T-helper 1 cell treated with Interleukin-12 subunit alpha and Interleukin-12 subunit beta and Interleukin-4 antibody, amounts not matched to agents 30 μg/mL and 1 μg/mL, for 36 hours (primary cell): ENCODE measurements around the gene ZIM2.
A peak's percentile ranks its signal among the peaks of the same experiment; 100 is the strongest.
"Not testable (repeated sequence)": the region's sequence is repeated elsewhere in the genome, so short reads cannot be mapped to it uniquely, and the experiment has no call there.

ENCODE experiments used
- H3K27ac Mint-ChIP-seq: one replicate; pipeline ENCODE4 v1.8.0; 2021; ENCODE audit warnings: mild to moderate bottlenecking, mixed read lengths
- H3K27me3 Mint-ChIP-seq: one replicate; pipeline ENCODE4 v1.8.0; 2021; ENCODE audit warnings: low read depth, mixed read lengths
- H3K36me3 Mint-ChIP-seq: one replicate; pipeline ENCODE4 v1.8.0; 2021; ENCODE audit warnings: low read depth, mixed read lengths
- H3K4me1 Mint-ChIP-seq: one replicate; pipeline ENCODE4 v1.8.0; 2021; ENCODE audit warnings: low read depth, mixed read lengths
- H3K4me3 Mint-ChIP-seq: one replicate; pipeline ENCODE4 v1.8.0; 2021; ENCODE audit warnings: mild to moderate bottlenecking, moderate library complexity, mixed read lengths
- H3K9me3 Mint-ChIP-seq: one replicate; pipeline ENCODE4 v1.8.0; 2021; ENCODE audit warnings: mixed read lengths

The ZIM2 gene

GRCh38 chr19:56840451-56841192, at the start of gene ZIM2, which contains the start of gene PEG3:
ZIM2 (minus strand) TSS chr19:56840726; CDS start chr19:56824277, 16,449 bp downstream.
PEG3 (minus strand) TSS chr19:56840726; CDS start chr19:56824655, 16,071 bp downstream.
- Mint-ChIP-seq H3K27me3 (no peaks in the 10 kb centered on the region), H3K36me3 (peaks cover 9% of the 10 kb centered on the region), H3K4me3 (no peak within 1 kb of the TSS), H3K27ac (peak within 1 kb of the TSS; percentile 26), H3K4me1 (no peaks in the 10 kb centered on the region), H3K9me3 (peaks cover 42% of the 10 kb centered on the region)

GRCh38 chr19:56885173-56885985, 44.9 kb upstream of the ZIM2 start:
- Mint-ChIP-seq H3K9me3 (peaks cover 56% of the 10 kb centered on the region), H3K4me3 (no peak overlapping the region), H3K36me3 (no peaks in the 10 kb centered on the region), H3K27ac (no peak overlapping the region), H3K4me1 (no peaks in the 10 kb centered on the region), H3K27me3 (no peaks in the 10 kb centered on the region)

GRCh38 chr19:56884441-56884840, 43.9 kb upstream of the ZIM2 start:
- Mint-ChIP-seq H3K9me3 (peaks cover 59% of the 10 kb centered on the region), H3K27me3 (no peaks in the 10 kb centered on the region), H3K4me1 (no peaks in the 10 kb centered on the region), H3K27ac (no peak overlapping the region), H3K36me3 (peaks cover 2% of the 10 kb centered on the region), H3K4me3 (no peak overlapping the region)

GRCh38 chr19:56880592-56881190, 40.2 kb upstream of the ZIM2 start:
- H3K27me3 Mint-ChIP-seq, result no peaks in the 10 kb centered on the region
- no peak overlapping the region for H3K27ac Mint-ChIP-seq
- peaks cover 53% of the 10 kb centered on the region for H3K9me3 Mint-ChIP-seq
- peaks cover 2% of the 10 kb centered on the region for H3K36me3 Mint-ChIP-seq
- H3K4me1 Mint-ChIP-seq, result no peaks in the 10 kb centered on the region
- no peak overlapping the region for H3K4me3 Mint-ChIP-seq

- Mint-ChIP-seq H3K36me3 (peaks cover 4% of the 10 kb centered on the region), H3K4me3 (no peak overlapping the region), H3K9me3 (peaks cover 59% of the 10 kb centered on the region), H3K27ac (no peak overlapping the region), H3K27me3 (no peaks in the 10 kb centered on the region), H3K4me1 (no peaks in the 10 kb centered on the region)
Measured at GRCh38 chr19:56877069-56877715, 36.7 kb upstream of the ZIM2 start.

- Mint-ChIP-seq H3K9me3 (peaks cover 66% of the 10 kb centered on the region), H3K36me3 (peaks cover 4% of the 10 kb centered on the region), H3K4me3 (no peak overlapping the region), H3K27ac (no peak overlapping the region), H3K4me1 (no peaks in the 10 kb centered on the region), H3K27me3 (no peaks in the 10 kb centered on the region)
Measured at GRCh38 chr19:56875717-56876116, 35.2 kb upstream of the ZIM2 start.

GRCh38 chr19:56874530-56874929, 34.0 kb upstream of the ZIM2 start:
- Mint-ChIP-seq H3K27ac (no peak overlapping the region), H3K9me3 (peaks cover 67% of the 10 kb centered on the region), H3K36me3 (peaks cover 2% of the 10 kb centered on the region), H3K4me1 (no peaks in the 10 kb centered on the region), H3K27me3 (no peaks in the 10 kb centered on the region), H3K4me3 (no peak overlapping the region)

GRCh38 chr19:56873493-56873892, 33.0 kb upstream of the ZIM2 start:
- peaks cover 2% of the 10 kb centered on the region for H3K36me3 Mint-ChIP-seq
- H3K27me3 Mint-ChIP-seq, result no peaks in the 10 kb centered on the region
- H3K27ac Mint-ChIP-seq, result no peak overlapping the region
- no peak overlapping the region for H3K4me3 Mint-ChIP-seq
- no peaks in the 10 kb centered on the region for H3K4me1 Mint-ChIP-seq
- peaks cover 71% of the 10 kb centered on the region for H3K9me3 Mint-ChIP-seq

- Mint-ChIP-seq H3K27ac (no peak overlapping the region), H3K4me3 (no peak overlapping the region), H3K9me3 (peaks cover 79% of the 10 kb centered on the region), H3K36me3 (peaks cover 1% of the 10 kb centered on the region), H3K27me3 (no peaks in the 10 kb centered on the region), H3K4me1 (no peaks in the 10 kb centered on the region)
Measured at GRCh38 chr19:56869886-56870285, 29.4 kb upstream of the ZIM2 start.

- no peaks in the 10 kb centered on the region for H3K27me3 Mint-ChIP-seq
- no peaks in the 10 kb centered on the region for H3K36me3 Mint-ChIP-seq
- no peak overlapping the region for H3K27ac Mint-ChIP-seq
- H3K4me1 Mint-ChIP-seq, result no peaks in the 10 kb centered on the region
- H3K4me3 Mint-ChIP-seq, result no peak overlapping the region
- H3K9me3 Mint-ChIP-seq, result peaks cover 77% of the 10 kb centered on the region
Measured at GRCh38 chr19:56868446-56868845, 27.9 kb upstream of the ZIM2 start.

- Mint-ChIP-seq H3K27me3 (no peaks in the 10 kb centered on the region), H3K4me3 (no peak overlapping the region), H3K9me3 (peaks cover 73% of the 10 kb centered on the region), H3K36me3 (no peaks in the 10 kb centered on the region), H3K4me1 (no peaks in the 10 kb centered on the region), H3K27ac (no peak overlapping the region)
Measured at GRCh38 chr19:56866538-56866937, 26.0 kb upstream of the ZIM2 start.

GRCh38 chr19:56864443-56865125, 24.1 kb upstream of the ZIM2 start:
- H3K4me1 Mint-ChIP-seq, result no peaks in the 10 kb centered on the region
- no peaks in the 10 kb centered on the region for H3K36me3 Mint-ChIP-seq
- no peak overlapping the region for H3K4me3 Mint-ChIP-seq
- H3K27me3 Mint-ChIP-seq, result no peaks in the 10 kb centered on the region
- H3K9me3 Mint-ChIP-seq, result peaks cover 62% of the 10 kb centered on the region
- no peak overlapping the region for H3K27ac Mint-ChIP-seq

- Mint-ChIP-seq H3K27me3 (no peaks in the 10 kb centered on the region), H3K4me3 (no peak overlapping the region), H3K36me3 (no peaks in the 10 kb centered on the region), H3K4me1 (no peaks in the 10 kb centered on the region), H3K27ac (no peak overlapping the region), H3K9me3 (peaks cover 61% of the 10 kb centered on the region)
Measured at GRCh38 chr19:56862741-56863140, 22.2 kb upstream of the ZIM2 start.

- not testable (repeated sequence) for H3K27ac Mint-ChIP-seq, H3K4me3 Mint-ChIP-seq, H3K27me3 Mint-ChIP-seq, H3K36me3 Mint-ChIP-seq, H3K4me1 Mint-ChIP-seq
- peaks cover 60% of the 10 kb centered on the region for H3K9me3 Mint-ChIP-seq
Measured at GRCh38 chr19:56860409-56860808, 19.9 kb upstream of the ZIM2 start.
